Hepatocyte (in vitro differentiated cells): ENCODE data around the gene AQP1.

ENCODE experiments used
- CTCF ChIP-seq: fragments of 200-600 bp; sonication (generic); IDR thresholded peaks from 2 replicates; pipeline ENCODE4 v1.5.1; 2016; ENCODE audit warnings: antibody characterized with exemption, mild to moderate bottlenecking; ENCODE audit not compliant: poor library complexity
- EZH2phosphoT487 ChIP-seq: fragments of 200-600 bp; sonication (generic); IDR thresholded peaks from one replicate; pipeline ENCODE4 v1.6.1; 2018; ENCODE audit warnings: antibody characterized with exemption, mild to moderate bottlenecking, low read depth, moderate library complexity; ENCODE audit not compliant: unreplicated experiment, severe bottlenecking

DNA sequence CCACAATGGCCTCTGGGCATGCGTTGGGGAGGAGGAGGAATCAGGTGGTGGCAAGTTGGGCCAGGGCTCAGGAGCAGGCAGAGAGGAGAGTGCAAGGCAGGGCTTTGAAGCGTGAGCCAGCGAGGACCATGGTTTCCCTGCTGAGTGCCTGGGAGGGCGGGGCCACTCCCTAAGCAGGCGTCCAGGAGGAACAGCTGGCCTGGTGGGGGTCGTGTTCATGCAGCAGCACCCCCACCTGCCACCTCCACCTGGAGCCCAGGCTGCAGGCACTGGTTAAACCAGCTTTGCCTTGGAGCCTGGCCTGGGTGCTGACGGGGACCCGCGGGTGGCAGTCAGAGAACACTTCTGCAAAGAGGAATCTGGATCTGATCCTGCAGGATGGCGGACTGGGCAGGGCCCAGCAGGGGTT is 24.2 kb upstream of the AQP1 start:
- TF ChIP-seq CTCF (no peak), EZH2phosphoT487 (no peak)
